Transverse colon (tissue), 4 donors: Measurements from ENCODE around the gene GNG7. TPM values are rescaled to one million over a fixed set of nuclear protein-coding genes. Genes with fewer than 3 reads are reported as not detected.
A peak's percentile ranks its signal among the peaks of the same experiment; 100 is the strongest.
"Not testable (repeated sequence)": the region's sequence is repeated elsewhere in the genome, so short reads cannot be mapped to it uniquely, and the experiment has no call there.

Experiments used
- DNase-seq: peaks from one replicate; pipeline ENCODE4 v3.0.0-alpha.2; 2019
- H3K27ac ChIP-seq, 4 donors: fragments of 200-600 bp; sonication (generic); 2 replicates each; pipeline ENCODE4 v1.5.1; 2016 to 2018; ENCODE audit warnings: inconsistent platforms in 4 of 4
- H3K27me3 ChIP-seq: fragments of 200-600 bp; sonication (generic); 2 replicates; pipeline ENCODE4 v1.5.1; 2017; ENCODE audit warnings: inconsistent platforms
- H3K36me3 ChIP-seq, 4 donors: fragments of 200-600 bp; sonication (generic); 2 replicates each; pipeline ENCODE4 v1.5.1; 2017 to 2019; ENCODE audit warnings: inconsistent platforms in 4 of 4
- H3K4me1 ChIP-seq, 4 donors: fragments of 200-600 bp; sonication (generic); 2 replicates each; pipeline ENCODE4 v1.5.1; 2017 to 2020; ENCODE audit warnings: inconsistent platforms in 4 of 4
- H3K4me3 ChIP-seq, 4 donors: fragments of 200-600 bp; sonication (generic); 1 replicate in 1 of 4; 2 replicates in 3 of 4; pipeline versions ENCODE4 v1.5.1 to v1.6.1; 2017 to 2019; ENCODE audit warnings: inconsistent platforms in 4 of 4
- H3K9me3 ChIP-seq, 2 donors: fragments of 200-600 bp; sonication (generic); 2 replicates each; pipeline ENCODE4 v1.5.1; 2017 to 2019; ENCODE audit warnings: inconsistent platforms in 2 of 2
- CTCF ChIP-seq, 5 experiments: fragments of 200-600 bp in 3 of 5; fragments of 450-650 bp in 2 of 5; sonication (generic) in 3 of 5; IDR thresholded peaks; 1 replicate in 2 of 5; 2 replicates in 3 of 5; pipeline ENCODE4 v1.5.1; 2016 to 2017; ENCODE audit warnings: antibody characterized with exemption in 5 of 5, inconsistent platforms in 3 of 5, mild to moderate bottlenecking in 2 of 5, moderate library complexity in 1 of 5
- EP300 ChIP-seq: sonication (generic); formaldehyde crosslinking; IDR thresholded peaks from one replicate; pipeline ENCODE4 v1.6.1; 2017; ENCODE audit warnings: antibody characterized with exemption, low read depth
- POLR2A ChIP-seq: fragments of 450-650 bp; IDR thresholded peaks from one replicate; pipeline ENCODE4 v1.6.1; 2016; ENCODE audit warnings: antibody characterized with exemption, mild to moderate bottlenecking, moderate library complexity
- POLR2AphosphoS5 ChIP-seq, 3 donors: sonication (generic); formaldehyde crosslinking; IDR thresholded peaks; one replicate each; pipeline ENCODE4 v1.6.1; 2016; ENCODE audit warnings: antibody characterized with exemption in 3 of 3
- whole genome bisulfite sequencing, 2 donors: methylation state at CpG; one replicate each; pipeline ENCODE4 v1.1.5; 2018; ENCODE audit warnings: low coverage in 1 of 2; 5-methylcytosine and 5-hydroxymethylcytosine counted together
- in situ Hi-C, 4 donors: fragments of 200-750 bp; cut with MboI; loops; one replicate each; pipeline versions ENCODE4 v1.15.0 to v1.15.1; 2017; ENCODE audit warnings: low sequenced_read_pairs in 3 of 4, low pct_ligation_motif_present in 1 of 4, low pct_unique_long_range_greater_than_20kb in 1 of 4
- intact Hi-C: fragments of 100-400 bp; cut with DNase I; formaldehyde crosslinking; loops from one replicate; pipeline ENCODE4 v1.15.1; 2023; ENCODE audit warnings: low total_unique reads
- total RNA-seq, 4 donors: library from RNA; depleted of rRNA; stranded (reverse); fragments of >200 nt; gene quantifications; one replicate each; pipeline ENCODE4 v1.1.0, GENCODE V29; 2016

GNG7 gene
- total RNA-seq, 4 donors from 2014 or later = 1.6 to 13.1 (median 4.0) TPM

- H3K27me3 ChIP-seq = no peaks in the 10 kb centered on the region
- TF ChIP-seq CTCF (IDR thresholded peaks at IDR 0.05) (no peak), POLR2AphosphoS5 (IDR thresholded peaks at IDR 0.05) (no peak), POLR2A (no peak), EP300 (no peak)
- in situ Hi-C loops (no loop called here), intact Hi-C loops (no loop called here)
- 53% methylated on average over 42 of the region's 45 CpGs; no CpG with 5 or more reads in 1 of the 2 donors for WGBS, 2 donors
- DNase-seq = no peak
- peaks cover 0 to 8% (median 5%) of the 10 kb centered on the region in 4 donors for H3K4me1 ChIP-seq
- H3K27ac ChIP-seq = no peak overlapping the region
- H3K4me3 ChIP-seq = peak overlapping the region in 2 of 4 donors; percentile 8 to 17
- no peaks in the 10 kb centered on the region for H3K36me3 ChIP-seq
- H3K9me3 ChIP-seq = no peaks in the 10 kb centered on the region
Observed at GRCh38 chr19:2524840-2525723, 177.4 kb downstream of the GNG7 start.

DNA sequence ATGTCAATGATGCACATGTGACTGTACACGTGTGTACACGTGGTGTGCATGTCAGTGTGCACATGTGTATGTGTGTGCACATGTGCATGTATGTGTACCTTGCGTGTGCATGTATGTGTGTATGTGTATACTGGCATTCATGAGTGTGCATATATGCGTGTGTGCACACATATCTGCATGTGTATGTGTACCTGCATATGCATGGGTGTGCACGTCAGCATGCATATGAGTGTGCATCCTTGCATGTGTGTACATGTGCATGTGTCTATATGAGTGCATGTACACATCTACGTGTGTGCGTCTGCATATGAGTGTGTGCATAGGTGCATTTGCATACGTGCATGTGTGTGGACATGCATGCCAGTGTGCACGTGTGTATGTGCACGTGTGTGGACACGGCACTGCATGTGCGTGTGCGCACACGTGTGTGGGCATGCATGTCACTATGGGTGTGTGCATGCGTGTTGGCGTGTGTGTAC, 178.1 kb downstream of the GNG7 start:
- Histone ChIP-seq H3K36me3 (no peaks in the 10 kb centered on the region), H3K27me3 (no peaks in the 10 kb centered on the region), H3K4me1 (peaks cover 0 to 8% (median 5%) of the 10 kb centered on the region in 4 donors), H3K9me3 (no peaks in the 10 kb centered on the region), H3K4me3 (no peak overlapping the region), H3K27ac (peak overlapping the region in 1 of 4 donors; percentile 38)
- in situ Hi-C loops (no loop called here), intact Hi-C loops (no loop called here)
- DNase-seq = no peak
- WGBS, 2 donors = 92% methylated on average over 16 of the region's 16 CpGs; no CpG with 5 or more reads in 1 of the 2 donors
- no peak for TF ChIP-seq POLR2A
- TF ChIP-seq POLR2AphosphoS5 (IDR thresholded peaks at IDR 0.05) = no peak
- TF ChIP-seq EP300 = no peak
- TF ChIP-seq CTCF (IDR thresholded peaks at IDR 0.05) = no peak

- peak overlapping the region in 3 of 4 donors; percentile 13 to 38 (median 32) for H3K27ac ChIP-seq
- H3K4me3 ChIP-seq = no peak overlapping the region
- peak in 2 of 5 experiments; percentile 8 to 21 for TF ChIP-seq CTCF (IDR thresholded peaks at IDR 0.05)
- no peak for TF ChIP-seq EP300
- TF ChIP-seq POLR2A = no peak
- no peak for TF ChIP-seq POLR2AphosphoS5 (IDR thresholded peaks at IDR 0.05)
- H3K4me1 ChIP-seq = peaks cover 0 to 8% (median 5%) of the 10 kb centered on the region in 4 donors
- no peak for DNase-seq
- in situ Hi-C loops (no loop called here), intact Hi-C loops (no loop called here)
- WGBS, 2 donors = 62 to 64% methylated on average over 4 to 20 of the region's 20 CpGs
- no peaks in the 10 kb centered on the region for H3K36me3 ChIP-seq
- no peaks in the 10 kb centered on the region for H3K27me3 ChIP-seq
- H3K9me3 ChIP-seq = no peaks in the 10 kb centered on the region
Observed at GRCh38 chr19:2523630-2524311, 178.7 kb downstream of the GNG7 start.

DNA sequence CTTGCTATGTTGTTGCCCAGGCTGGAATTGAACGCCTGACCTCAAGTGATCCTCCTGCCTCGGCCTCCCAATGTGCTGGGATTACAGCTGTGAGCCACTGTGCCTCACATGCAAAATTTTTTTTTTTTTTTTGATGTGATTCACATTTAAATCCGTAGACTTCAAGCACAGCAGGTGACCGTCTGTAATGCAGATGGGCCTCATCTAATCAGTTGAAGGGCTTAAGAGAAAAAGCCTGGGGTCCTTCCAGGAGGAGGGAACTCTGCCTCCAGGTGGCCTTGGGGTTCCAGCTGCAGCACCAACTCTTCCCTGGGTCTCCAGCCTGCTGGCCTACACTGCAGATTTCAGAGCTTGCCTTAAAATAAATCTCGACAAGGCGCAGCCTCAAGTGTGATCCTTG, 183.0 kb downstream of the GNG7 start:
- intact Hi-C loops = no loop called here
- H3K27ac ChIP-seq = no peak overlapping the region
- H3K9me3 ChIP-seq = no peaks in the 10 kb centered on the region
- no peak overlapping the region for H3K4me3 ChIP-seq
- TF ChIP-seq POLR2A (no peak), POLR2AphosphoS5 (IDR thresholded peaks at IDR 0.05) (no peak), CTCF (IDR thresholded peaks at IDR 0.05) (no peak), EP300 (no peak)
- 84 to 85% methylated on average over 4 to 6 of the region's 6 CpGs for WGBS, 2 donors
- H3K4me1 ChIP-seq = no peaks in the 10 kb centered on the region
- no peak for DNase-seq
- in situ Hi-C loops = no loop called here
- H3K36me3 ChIP-seq = no peaks in the 10 kb centered on the region
- H3K27me3 ChIP-seq = no peaks in the 10 kb centered on the region

- in situ Hi-C loops, H3K4me1 ChIP-seq, H3K9me3 ChIP-seq, intact Hi-C loops, DNase-seq, H3K27me3 ChIP-seq, H3K27ac ChIP-seq, H3K4me3 ChIP-seq, H3K36me3 ChIP-seq: not testable (repeated sequence)
- 84 to 100% methylated on average over 1 to 11 of the region's 11 CpGs for WGBS, 2 donors
Observed at GRCh38 chr19:2518856-2519255, 183.6 kb downstream of the GNG7 start.
